Suprapubic skin (tissue), 4 donors: ENCODE measurements around the gene SLC7A4.
"Not testable (repeated sequence)": the region's sequence is repeated elsewhere in the genome, so short reads cannot be mapped to it uniquely, and the experiment has no call there.

ENCODE experiments used
- CTCF ChIP-seq, 2 donors: fragments of 200-600 bp in 1 of 2; fragments of 450-650 bp in 1 of 2; sonication (generic) in 1 of 2; IDR thresholded peaks; one replicate each; pipeline ENCODE4 v1.5.1; 2016 to 2019; ENCODE audit warnings: antibody characterized with exemption in 2 of 2, mild to moderate bottlenecking in 1 of 2, moderate library complexity in 1 of 2
- EP300 ChIP-seq: sonication (generic); formaldehyde crosslinking; IDR thresholded peaks from one replicate; pipeline ENCODE4 v1.6.1; 2017; ENCODE audit warnings: antibody characterized with exemption
- POLR2A ChIP-seq, 2 donors: fragments of 450-650 bp; IDR thresholded peaks; one replicate each; pipeline ENCODE4 v1.6.1; 2017; ENCODE audit warnings: antibody characterized with exemption in 2 of 2, mild to moderate bottlenecking in 2 of 2, moderate library complexity in 2 of 2
- POLR2AphosphoS5 ChIP-seq, 3 donors: sonication (generic); formaldehyde crosslinking; IDR thresholded peaks; one replicate each; pipeline ENCODE4 v1.6.1; 2017; ENCODE audit warnings: antibody characterized with exemption in 3 of 3

DNA sequence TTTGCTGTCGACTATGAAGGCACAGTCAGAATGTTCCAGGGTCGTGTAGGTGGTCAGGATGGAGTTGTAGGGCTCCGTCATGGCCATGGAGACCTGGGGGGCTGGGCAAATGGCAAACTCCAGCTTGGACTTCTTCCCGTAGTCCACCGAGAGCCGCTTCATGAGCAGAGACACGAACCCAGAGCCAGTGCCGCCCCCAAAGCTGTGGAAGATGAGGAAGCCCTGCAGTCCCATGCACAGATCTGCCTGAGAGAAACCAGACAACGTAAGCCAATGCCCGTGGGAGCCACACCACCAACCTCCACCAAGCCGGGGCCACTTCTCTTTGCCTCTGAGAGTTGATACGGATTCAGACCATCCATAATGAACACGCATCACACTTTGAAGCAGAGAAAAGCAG is 23.2 kb downstream of the SLC7A4 start:
- not testable (repeated sequence) for TF ChIP-seq CTCF (IDR thresholded peaks at IDR 0.05); EP300; POLR2A (IDR thresholded peaks at IDR 0.05); POLR2AphosphoS5 (IDR thresholded peaks at IDR 0.05)
